SH-SY5Y (cell line): ENCODE results near the gene SPRR1A.

Source experiments
- GATA2 ChIP-seq: IDR thresholded peaks from 2 replicates; pipeline ENCODE4 v1.6.1; 2011; ENCODE audit warnings: mild to moderate bottlenecking, low read depth, low read length
- GATA3 ChIP-seq: IDR thresholded peaks from 2 replicates; pipeline ENCODE4 v1.6.1; 2011; ENCODE audit warnings: low read depth, mild to moderate bottlenecking, low read length, moderate library complexity

- TF ChIP-seq GATA2: no peak
- no peak for TF ChIP-seq GATA3
Observed at GRCh38 chr1:152997901-152998300, 14.0 kb downstream of the SPRR1A start.
